PC-9 (cell line): ENCODE measurements around the gene KIF26A. TPM values are rescaled to one million over a fixed set of nuclear protein-coding genes. Genes with fewer than 3 reads are reported as not detected.

ENCODE experiments used
- BruUV-seq: library from RNA; stranded (reverse); fragments of 400-500 nt; replicated peaks from 2 replicates; lab custom pipeline; 2021; lab: Mats Ljungman, UMichigan
- CTCF ChIA-PET: fragments of 300-600 bp; sonication (Branson Sonifier 250); formaldehyde crosslinking; loops from one replicate; lab custom pipeline; 2022; ENCODE audit warnings: antibody characterized with exemption; lab: Charles Lee
- POLR2A ChIA-PET: fragments of 300-600 bp; sonication (Branson Sonifier 250); formaldehyde crosslinking; loops from one replicate; lab custom pipeline; 2022; ENCODE audit warnings: antibody characterized with exemption; ENCODE audit not compliant: unreplicated experiment; lab: Charles Lee
- DNase-seq, 2 experiments: peaks; one replicate each; pipeline versions ENCODE4 v3.0.0 to v3.0.0-alpha.2; 2015 to 2022; ENCODE audit warnings: mixed read lengths in 1 of 2
- H2AFZ ChIP-seq: fragments of 200-600 bp; sonication (generic); 2 replicates; pipeline ENCODE4 v1.8.1; 2017; ENCODE audit warnings: antibody characterized with exemption
- H3F3A ChIP-seq: fragments of 200-600 bp; sonication (generic); 2 replicates; pipeline ENCODE4 v1.8.1; 2017; ENCODE audit warnings: antibody characterized with exemption, mild to moderate bottlenecking, low read depth; ENCODE audit not compliant: insufficient read depth
- H3K27ac ChIP-seq: fragments of 200-600 bp; sonication (generic); 2 replicates; pipeline ENCODE4 v1.6.1; 2016; ENCODE audit warnings: mixed run types
- H3K27me3 ChIP-seq: fragments of 200-600 bp; sonication (generic); 2 replicates; pipeline ENCODE4 v1.6.1; 2016; ENCODE audit warnings: low read depth, mixed run types; ENCODE audit not compliant: insufficient read depth
- H3K36me3 ChIP-seq: fragments of 200-600 bp; sonication (generic); 2 replicates; pipeline ENCODE4 v1.6.1; 2016; ENCODE audit warnings: low read depth, mixed run types
- H3K4me1 ChIP-seq: fragments of 200-600 bp; sonication (generic); replicated peaks from 2 replicates; pipeline ENCODE4 v1.6.1; 2016; ENCODE audit warnings: mixed run types; ENCODE audit not compliant: insufficient read depth
- H3K4me2 ChIP-seq: fragments of 200-600 bp; sonication (generic); 2 replicates; pipeline ENCODE4 v1.6.1; 2017; ENCODE audit warnings: mixed run types
- H3K4me3 ChIP-seq: fragments of 200-600 bp; sonication (generic); 2 replicates; pipeline ENCODE4 v1.6.1; 2016; ENCODE audit warnings: mixed run types
- H3K79me2 ChIP-seq: fragments of 200-600 bp; sonication (generic); 2 replicates; pipeline ENCODE4 v1.6.1; 2017; ENCODE audit warnings: low read depth, mixed run types
- H3K9me2 ChIP-seq: fragments of 200-600 bp; sonication (generic); 2 replicates; pipeline ENCODE4 v1.8.1; 2017; ENCODE audit warnings: mild to moderate bottlenecking; ENCODE audit not compliant: insufficient read depth
- H3K9me3 ChIP-seq: fragments of 200-600 bp; sonication (generic); 2 replicates; pipeline ENCODE4 v1.8.1; 2016; ENCODE audit warnings: low read depth; ENCODE audit not compliant: insufficient read depth
- H4K20me1 ChIP-seq: fragments of 200-600 bp; sonication (generic); 2 replicates; pipeline ENCODE4 v1.8.1; 2017; ENCODE audit not compliant: insufficient read depth
- CTCF ChIP-seq: fragments of 200-600 bp; sonication (generic); conservative IDR thresholded peaks from 2 replicates; pipeline ENCODE4 v1.6.1; 2017; ENCODE audit warnings: mixed run types, antibody characterized with exemption, mild to moderate bottlenecking, moderate library complexity
- EZH2 ChIP-seq: fragments of 200-600 bp; sonication (generic); IDR thresholded peaks from 2 replicates; pipeline ENCODE4 v1.8.0; 2017; ENCODE audit warnings: antibody characterized with exemption, low read depth
- intact Hi-C: fragments of 100-400 bp; cut with micrococcal nuclease; formaldehyde crosslinking; loops from one replicate; pipeline ENCODE4 v1.10.0; 2022; ENCODE audit not compliant: unreplicated experiment
- total RNA-seq: library from RNA; stranded (reverse); gene quantifications from 2 replicates; pipeline ENCODE4 v1.2.3, GENCODE V29; 2021

Gene KIF26A
- total RNA-seq, 1 experiment from 2014 or later = 0.17 TPM

GRCh38 chr14:104109731-104110361 is 28.5 kb upstream of the KIF26A start:
- Histone ChIP-seq H3K79me2 (no peaks in the 10 kb centered on the region), H3K9me2 (no peaks in the 10 kb centered on the region), H3K4me3 (no peak overlapping the region), H3F3A (no peaks in the 10 kb centered on the region; the same call in 1 of the 2 replicates), H3K9me3 (no peaks in the 10 kb centered on the region), H3K4me2 (no peak overlapping the region), H3K36me3 (no peaks in the 10 kb centered on the region), H3K4me1 (0 out of 2 replicates have a peak, but pooled peaks cover 7% of the 10 kb centered on the region), H3K27ac (no peak overlapping the region), H3K27me3 (no peaks in the 10 kb centered on the region), H2AFZ (no peak overlapping the region), H4K20me1 (no peaks in the 10 kb centered on the region)
- ChIA-PET POLR2A (no interaction called here), CTCF (no interaction called here)
- TF ChIP-seq CTCF (no peak), EZH2 (no peak)
- intact Hi-C loops = no loop called here
- no TSS peak for BruUV-seq
- DNase-seq = no peak

- intact Hi-C loops = no loop called here
- TF ChIP-seq EZH2 = no peak
- no peak for TF ChIP-seq CTCF
- no TSS peak for BruUV-seq
- no peaks in the 10 kb centered on the region; the same call in none of the 2 replicates for H3F3A ChIP-seq
- no peaks in the 10 kb centered on the region for H3K79me2 ChIP-seq
- H3K36me3 ChIP-seq = no peaks in the 10 kb centered on the region
- CTCF ChIA-PET = no interaction called here
- no peaks in the 10 kb centered on the region for H3K9me3 ChIP-seq
- POLR2A ChIA-PET = interaction anchor here (0.7 kb wide), 1 partner anchor 922 kb away, joined by 6 read pairs; no protein-coding TSS in a partner anchor
- no peak overlapping the region for H3K4me3 ChIP-seq
- H3K9me2 ChIP-seq = no peaks in the 10 kb centered on the region
- no peak overlapping the region for H3K27ac ChIP-seq
- H3K4me1 ChIP-seq = 0 out of 2 replicates have a peak, but pooled peaks cover 9% of the 10 kb centered on the region
- H3K4me2 ChIP-seq = no peak overlapping the region
- no peak overlapping the region for H2AFZ ChIP-seq
- DNase-seq = peak in 1 of 2 experiments; percentile 1
- H4K20me1 ChIP-seq = no peaks in the 10 kb centered on the region
- no peaks in the 10 kb centered on the region for H3K27me3 ChIP-seq
Observed at GRCh38 chr14:104110491-104111209, 27.7 kb upstream of the KIF26A start.

GRCh38 chr14:104111301-104112112 is 26.9 kb upstream of the KIF26A start:
- ChIA-PET POLR2A (no interaction called here), CTCF (no interaction called here)
- no peaks in the 10 kb centered on the region for H3K36me3 ChIP-seq
- H3K27me3 ChIP-seq = no peaks in the 10 kb centered on the region
- H2AFZ ChIP-seq = no peak overlapping the region
- intact Hi-C loops = no loop called here
- H3K4me1 ChIP-seq = peaks cover 14% of the 10 kb centered on the region; the same call in 1 of the 2 replicates
- H3K9me2 ChIP-seq = no peaks in the 10 kb centered on the region
- DNase-seq = no peak
- no peaks in the 10 kb centered on the region for H4K20me1 ChIP-seq
- no TSS peak for BruUV-seq
- H3K4me2 ChIP-seq = no peak overlapping the region
- no peak overlapping the region for H3K4me3 ChIP-seq
- no peak overlapping the region for H3K27ac ChIP-seq
- TF ChIP-seq CTCF (no peak), EZH2 (no peak)
- no peaks in the 10 kb centered on the region for H3K9me3 ChIP-seq
- H3F3A ChIP-seq = no peaks in the 10 kb centered on the region; the same call in none of the 2 replicates
- H3K79me2 ChIP-seq = no peaks in the 10 kb centered on the region
